ENCODE data around the gene CARD19.

- TF ChIP-seq CTCF (IDR thresholded peaks at IDR 0.05) (no peak), POLR2A (IDR thresholded peaks at IDR 0.05) (no peak)
Observed at GRCh38 chr9:93094658-93095204, 1.3 kb upstream of the CARD19 start.
